H1 (cell line): ENCODE results near the gene TRAF3IP1. TPM values are rescaled to one million over a fixed set of nuclear protein-coding genes. Genes with fewer than 3 reads are reported as not detected.

Experiments
- GTF2F1 ChIP-seq: IDR thresholded peaks from 2 replicates; pipeline ENCODE4 v1.6.1; 2012; ENCODE audit warnings: low read depth, low read length, improper control_type of control experiment, borderline replicate concordance
- polyA plus RNA-seq, 7 experiments: library from polyadenylated mRNA; depleted of rRNA in 3 of 7; stranded (reverse) in 5 of 7; unstranded in 2 of 7; fragments of >200 nt in 5 of 7; fragments of 200-250 nt in 2 of 7; gene quantifications; 1 replicate in 5 of 7; 2 replicates in 1 of 7; 4 replicates in 1 of 7; pipeline versions ENCODE4 v1.2.1 to v1.2.3, GENCODE V29; 2011 to 2013; ENCODE audit warnings: missing spikeins in 2 of 7, mixed read lengths in 2 of 7
- total RNA-seq: library from RNA; stranded (reverse); fragmentation: NEBNext Ultra II Directional; extraction: Animal tissue kit (Norgen Biotek cat#: 25700); gene quantifications from 2 replicates; pipeline ENCODE4 v1.2.1, GENCODE V29; 2021

The TRAF3IP1 gene
- total and polyA plus RNA-seq, 2 of the 8 experiments (the other 6 are each of a cell fraction or from before 2014, with no cell fraction given): 2.3 to 17.5 TPM

- TF ChIP-seq GTF2F1: no peak
- TF ChIP-seq, all 59 proteins: peak for 0
These were observed 23.7 kb downstream of the TRAF3IP1 start (continued) for GRCh38 chr2:238344035-238344434.
